HEK293 (cell line): ENCODE measurements around the gene ZNF835.

Source experiments
- CTCF ChIA-PET: fragments of 350-600 bp; formaldehyde crosslinking; extraction: SDS; loops from one replicate; lab custom pipeline; 2021; ENCODE audit warnings: antibody characterized with exemption; lab: Yijun Ruan, JAX
- POLR2A ChIA-PET: fragments of 300-600 bp; formaldehyde crosslinking; extraction: SDS; loops from one replicate; lab custom pipeline; 2020; ENCODE audit warnings: antibody characterized with exemption, inconsistent platforms; lab: Yijun Ruan, JAX
- H3K27ac ChIP-seq: fragments of 200-500 bp; sonication (Bioruptor generic); 2 replicates; pipeline ENCODE4 v1.5.1; 2014; ENCODE audit warnings: low read depth, low read length, control low read depth, inconsistent platforms; ENCODE audit errors: extremely low read depth
- H3K36me3 ChIP-seq, 2 experiments: fragments of 200-500 bp in 1 of 2; sonication (Bioruptor generic) in 1 of 2; 1 replicate in 1 of 2; 2 replicates in 1 of 2; pipeline ENCODE4 v1.5.1; 2014 to 2017; ENCODE audit warnings: inconsistent platforms in 2 of 2, low read length in 2 of 2; ENCODE audit not compliant: control insufficient read depth in 2 of 2, insufficient read depth in 1 of 2
- H3K4me1 ChIP-seq: fragments of 200-500 bp; sonication (Bioruptor generic); 2 replicates; pipeline ENCODE4 v1.5.1; 2014; ENCODE audit warnings: mild to moderate bottlenecking, low read length, inconsistent platforms; ENCODE audit not compliant: control insufficient read depth, insufficient read depth
- H3K4me3 ChIP-seq: 2 replicates; pipeline ENCODE4 v1.5.1; 2011; ENCODE audit warnings: low read depth, mild to moderate bottlenecking, control low read depth, low read length, moderate library complexity
- H3K9me3 ChIP-seq: fragments of 200-500 bp; sonication (Bioruptor generic); 2 replicates; pipeline ENCODE4 v1.5.1; 2014; ENCODE audit warnings: low read depth, low read length, inconsistent platforms; ENCODE audit not compliant: control insufficient read depth, insufficient read depth
- EGR2 ChIP-seq: fragments of 450-650 bp; formaldehyde crosslinking; IDR thresholded peaks from 2 replicates; pipeline ENCODE4 v1.5.1; 2016; ENCODE audit warnings: low read depth, missing biosample characterization, missing genetic modification characterization
- GLIS2 ChIP-seq: fragments of 450-650 bp; formaldehyde crosslinking; IDR thresholded peaks from 2 replicates; pipeline ENCODE4 v1.5.1; 2016; ENCODE audit warnings: missing biosample characterization, missing genetic modification characterization
- SETDB1 ChIP-seq: IDR thresholded peaks from one replicate; pipeline ENCODE4 v1.6.1; 2017; ENCODE audit warnings: mild to moderate bottlenecking, low read length, moderate library complexity, mixed read lengths; ENCODE audit not compliant: insufficient read length
- SP2 ChIP-seq: fragments of 450-650 bp; formaldehyde crosslinking; IDR thresholded peaks from 2 replicates; pipeline ENCODE4 v1.5.1; 2016; ENCODE audit warnings: missing biosample characterization, missing genetic modification characterization
- YY2 ChIP-seq: fragments of 450-650 bp; formaldehyde crosslinking; IDR thresholded peaks from 2 replicates; pipeline ENCODE4 v1.5.1; 2016; ENCODE audit warnings: missing biosample characterization, missing genetic modification characterization
- ZFHX2 ChIP-seq: fragments of 450-650 bp; formaldehyde crosslinking; conservative IDR thresholded peaks from 2 replicates; pipeline ENCODE4 v1.5.1; 2016; ENCODE audit warnings: missing biosample characterization, missing genetic modification characterization
- ZNF19 ChIP-seq: fragments of 450-650 bp; formaldehyde crosslinking; IDR thresholded peaks from 2 replicates; pipeline ENCODE4; 2016; ENCODE audit warnings: missing biosample characterization, missing genetic modification characterization, low read depth
- ZNF2 ChIP-seq: fragments of 450-650 bp; formaldehyde crosslinking; IDR thresholded peaks from 2 replicates; pipeline ENCODE4 v1.5.1; 2016; ENCODE audit warnings: missing biosample characterization, missing genetic modification characterization
- ZNF23 ChIP-seq: fragments of 450-650 bp; formaldehyde crosslinking; IDR thresholded peaks from 2 replicates; pipeline ENCODE4 v1.5.1; 2016; ENCODE audit warnings: missing biosample characterization, missing genetic modification characterization, borderline replicate concordance
- ZNF280C ChIP-seq: fragments of 450-650 bp; formaldehyde crosslinking; IDR thresholded peaks from 2 replicates; pipeline ENCODE4 v1.5.1; 2016; ENCODE audit warnings: missing biosample characterization, missing genetic modification characterization
- ZNF302 ChIP-seq: fragments of 450-650 bp; formaldehyde crosslinking; IDR thresholded peaks from 2 replicates; pipeline ENCODE4 v1.5.1; 2016; ENCODE audit warnings: missing biosample characterization, missing genetic modification characterization, low read depth
- ZNF398 ChIP-seq: fragments of 450-650 bp; formaldehyde crosslinking; IDR thresholded peaks from 2 replicates; pipeline ENCODE4 v1.5.1; 2017; ENCODE audit warnings: missing biosample characterization, missing genetic modification characterization
- ZNF426 ChIP-seq: fragments of 450-650 bp; formaldehyde crosslinking; IDR thresholded peaks from 2 replicates; pipeline ENCODE4 v1.5.1; 2017; ENCODE audit warnings: missing biosample characterization, missing genetic modification characterization, mild to moderate bottlenecking, inconsistent platforms, moderate library complexity
- ZNF501 ChIP-seq: fragments of 450-650 bp; formaldehyde crosslinking; IDR thresholded peaks from 2 replicates; pipeline ENCODE4 v1.5.1; 2016; ENCODE audit warnings: missing biosample characterization, missing genetic modification characterization
- ZNF626 ChIP-seq: fragments of 450-650 bp; sonication (Bioruptor Pico); formaldehyde crosslinking; IDR thresholded peaks from 2 replicates; pipeline ENCODE4 v1.5.1; 2018; ENCODE audit warnings: missing biosample characterization, missing genetic modification characterization, inconsistent platforms
- ZNF645 ChIP-seq: fragments of 450-650 bp; formaldehyde crosslinking; IDR thresholded peaks from 2 replicates; pipeline ENCODE4; 2016; ENCODE audit warnings: missing biosample characterization, missing genetic modification characterization
- ZNF658 ChIP-seq: fragments of 450-650 bp; formaldehyde crosslinking; IDR thresholded peaks from 2 replicates; pipeline ENCODE4; 2016; ENCODE audit warnings: missing biosample characterization, missing genetic modification characterization
- ZNF660 ChIP-seq: fragments of 450-650 bp; IDR thresholded peaks from 2 replicates; pipeline ENCODE4 v1.5.1; 2018; ENCODE audit warnings: missing biosample characterization, mild to moderate bottlenecking, missing genetic modification characterization
- ZNF792 ChIP-seq: fragments of 450-650 bp; formaldehyde crosslinking; IDR thresholded peaks from 2 replicates; pipeline ENCODE4 v1.5.1; 2016; ENCODE audit warnings: missing biosample characterization, missing genetic modification characterization
- ZNF830 ChIP-seq: fragments of 450-650 bp; IDR thresholded peaks from 2 replicates; pipeline ENCODE4 v1.5.0; 2018; ENCODE audit warnings: missing biosample characterization, missing genetic modification characterization, low read depth, mild to moderate bottlenecking, moderate library complexity

The ZNF835 gene

GRCh38 chr19:56622374-56622773, 49.2 kb downstream of the ZNF835 start:
- Histone ChIP-seq H3K4me1 (no peaks in the 10 kb centered on the region), H3K9me3 (peaks cover 4% of the 10 kb centered on the region), H3K27ac (no peak overlapping the region), H3K4me3 (no peak overlapping the region), H3K36me3 (peaks cover 13 to 52% of the 10 kb centered on the region in 2 experiments)
- ChIA-PET CTCF (no interaction called here), POLR2A (no interaction called here)
- TF ChIP-seq ZNF2 (tag by site-specific recombination) = no peak
- TF ChIP-seq ZNF19 (tag by site-specific recombination) = no peak
- no peak for TF ChIP-seq SETDB1
- TF ChIP-seq ZNF792 (tag by site-specific recombination) = no peak
- no peak for TF ChIP-seq ZNF398 (tag by site-specific recombination)
- no peak for TF ChIP-seq ZNF426 (tag by site-specific recombination)
- TF ChIP-seq ZNF501 (tag by site-specific recombination) = no peak
- no peak for TF ChIP-seq ZNF658 (tag by site-specific recombination)
- no peak for TF ChIP-seq SP2
- TF ChIP-seq GLIS2 (tag by site-specific recombination) = no peak
- no peak for TF ChIP-seq ZNF280C (tag by site-specific recombination)
- TF ChIP-seq ZNF23 (tag by site-specific recombination) = no peak
- no peak for TF ChIP-seq ZNF626 (tag by site-specific recombination)
- TF ChIP-seq ZNF660 (tag by site-specific recombination) = no peak

GRCh38 chr19:56619121-56619520, 52.4 kb downstream of the ZNF835 start:
- ChIA-PET POLR2A (no interaction called here), CTCF (no interaction called here)
- TF ChIP-seq ZNF302 = no peak
- TF ChIP-seq EGR2 (tag by site-specific recombination) = 0 out of 2 replicates have a peak, but pooled peaks have one; percentile 29
- TF ChIP-seq ZFHX2 (tag by site-specific recombination) = 0 out of 2 replicates have a peak, but pooled peaks have one; percentile 23
- no peak for TF ChIP-seq ZNF830 (tag by site-specific recombination)
- Histone ChIP-seq H3K36me3 (peaks cover 13 to 42% of the 10 kb centered on the region in 2 experiments; a peak in 2 of 3 replicates), H3K4me3 (no peak overlapping the region), H3K4me1 (no peaks in the 10 kb centered on the region), H3K27ac (no peak overlapping the region), H3K9me3 (peaks cover 7% of the 10 kb centered on the region)

GRCh38 chr19:56617531-56617930, 54.0 kb downstream of the ZNF835 start:
- H3K4me3 ChIP-seq = no peak overlapping the region
- peaks cover 4 to 29% of the 10 kb centered on the region in 2 experiments; a peak in 2 of 3 replicates for H3K36me3 ChIP-seq
- H3K4me1 ChIP-seq = no peaks in the 10 kb centered on the region
- peaks cover 3% of the 10 kb centered on the region for H3K9me3 ChIP-seq
- CTCF ChIA-PET = no interaction called here
- POLR2A ChIA-PET = no interaction called here
- H3K27ac ChIP-seq = no peak overlapping the region
- TF ChIP-seq SETDB1 (no peak), ZNF645 (tag by site-specific recombination) (no peak), YY2 (tag by site-specific recombination) (no peak)
